HG02870 (cell line): Measurements from ENCODE around the gene CDX1.

Experiments used
- ATAC-seq: cut with Tn5 transposase; IDR thresholded peaks from one replicate; pipeline ENCODE4 v1.9.1; 2021; ENCODE audit warnings: mild to moderate bottlenecking, moderate library complexity; ENCODE audit not compliant: unreplicated experiment

Gene CDX1

DNA sequence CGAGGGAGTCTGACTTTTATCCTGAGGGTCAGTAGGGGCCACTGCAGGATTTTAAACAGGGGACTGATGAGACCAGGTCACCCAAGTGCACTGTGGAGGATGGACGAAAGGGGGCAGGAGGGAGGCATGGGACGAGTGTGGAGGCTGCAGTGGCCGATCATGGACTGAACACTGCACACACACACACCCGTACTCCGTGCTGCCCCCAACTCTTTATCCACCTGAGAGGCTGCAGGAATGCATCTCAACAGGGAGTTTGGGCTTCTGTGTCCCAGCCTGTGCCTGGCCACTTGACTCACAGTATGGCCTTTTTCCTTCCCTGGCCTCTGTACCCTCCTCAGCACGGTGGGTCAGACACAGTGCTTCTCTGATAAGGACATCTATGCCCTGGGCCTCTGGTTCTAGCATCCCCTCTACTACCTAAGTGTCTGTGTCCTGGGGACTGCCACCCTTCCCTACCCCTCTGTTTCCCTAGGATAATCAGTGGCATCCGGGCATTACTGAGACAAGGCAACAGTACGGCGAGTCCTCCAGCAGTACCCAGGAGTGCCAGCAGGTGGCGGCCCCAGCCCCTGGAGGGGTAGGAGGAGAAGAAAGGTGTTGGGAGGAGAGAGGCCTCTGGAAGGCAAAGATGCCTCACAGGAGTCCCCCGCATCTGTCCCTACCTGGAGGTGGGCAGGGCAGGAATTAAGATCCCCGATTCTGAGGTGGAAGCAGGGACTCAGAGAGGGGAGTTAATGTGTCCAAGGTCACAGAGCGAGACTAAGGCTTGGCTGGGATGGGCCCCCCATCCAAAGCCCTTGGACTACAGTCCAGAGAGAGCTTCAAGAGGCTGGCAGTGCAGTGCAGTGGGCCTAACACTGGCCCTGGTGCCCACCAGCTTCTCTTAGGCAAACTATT lies 5.1 kb upstream of the CDX1 start:
- ATAC-seq = peak; percentile 71

- ATAC-seq = no peak
Measured at GRCh38 chr5:150162142-150162513, 4.5 kb upstream of the CDX1 start.

DNA sequence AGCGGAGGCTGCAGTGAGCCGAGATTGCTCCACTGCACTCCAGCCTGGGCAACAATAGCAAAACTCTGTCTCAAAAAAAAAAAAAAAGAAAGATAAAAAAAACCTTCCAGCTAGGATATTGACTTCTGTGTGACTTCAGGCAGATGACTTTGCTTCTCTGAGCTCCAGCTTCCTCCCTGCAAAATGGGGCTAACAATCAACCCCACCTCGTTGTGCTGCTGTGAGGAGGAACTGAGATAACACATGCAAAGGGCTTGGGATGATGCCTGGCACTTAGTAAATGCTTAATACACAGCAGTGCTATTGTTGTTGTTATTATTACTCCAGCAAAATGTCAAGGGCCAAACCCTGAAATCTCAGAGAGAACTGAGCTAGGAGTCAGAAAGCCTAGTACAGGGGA lies 3.5 kb upstream of the CDX1 start:
- no peak for ATAC-seq

GRCh38 chr5:150163547-150164059 lies 3.0 kb upstream of the CDX1 start:
- ATAC-seq = no peak

- no peak for ATAC-seq
Measured at GRCh38 chr5:150164211-150164980, 2.2 kb upstream of the CDX1 start.

DNA sequence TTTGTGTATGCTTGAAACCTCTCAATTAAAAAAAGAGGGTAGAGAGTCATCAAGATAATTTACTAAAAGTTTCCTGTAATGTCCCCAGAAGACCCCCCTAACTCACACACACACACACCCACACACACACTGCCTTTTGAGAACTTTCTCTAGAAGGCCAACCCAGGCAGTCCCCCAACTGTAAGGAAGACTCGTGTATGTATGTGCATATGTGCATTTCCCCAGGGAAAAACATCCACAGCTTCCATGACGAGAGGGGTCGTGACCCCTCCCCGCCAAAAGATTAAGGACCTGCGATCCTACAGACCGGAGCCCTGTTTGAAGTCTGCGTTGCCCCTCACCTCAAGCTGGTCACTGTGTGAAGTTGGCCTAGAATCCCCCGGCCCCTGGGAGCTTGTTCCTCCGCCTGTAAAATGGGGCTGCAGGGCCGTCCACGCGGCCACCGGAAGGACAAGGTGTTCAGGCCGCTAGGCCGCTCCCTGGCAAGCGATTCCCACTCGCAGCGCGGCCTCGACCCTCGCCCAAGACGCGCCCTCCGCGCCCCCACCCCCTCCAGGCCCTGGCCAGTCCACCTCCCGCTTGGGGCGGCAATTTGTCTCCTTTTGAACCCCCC lies 435 bp upstream of the CDX1 start:
- no peak for ATAC-seq

DNA sequence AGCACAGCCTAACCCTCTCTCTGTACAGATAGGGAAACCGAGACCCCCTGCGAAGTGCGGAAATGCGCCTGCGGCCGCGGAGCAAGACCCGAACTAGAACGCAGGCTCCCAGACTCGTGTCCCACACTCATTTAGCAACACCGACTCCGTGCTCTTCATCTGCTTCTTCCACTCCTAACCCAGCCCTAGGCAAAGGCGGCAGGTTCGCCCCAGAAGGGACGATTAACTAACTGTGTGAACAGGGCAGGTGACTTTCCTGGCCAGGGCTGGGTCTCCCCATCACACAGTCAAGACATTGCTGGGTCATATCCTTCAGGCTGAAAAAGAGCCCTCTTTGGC lies 903 bp downstream of the CDX1 start:
- ATAC-seq = no peak

- ATAC-seq = no peak
Measured at GRCh38 chr5:150167908-150168307, 1.3 kb downstream of the CDX1 start.

- no peak for ATAC-seq
Measured at GRCh38 chr5:150168864-150169263, 2.3 kb downstream of the CDX1 start.

DNA sequence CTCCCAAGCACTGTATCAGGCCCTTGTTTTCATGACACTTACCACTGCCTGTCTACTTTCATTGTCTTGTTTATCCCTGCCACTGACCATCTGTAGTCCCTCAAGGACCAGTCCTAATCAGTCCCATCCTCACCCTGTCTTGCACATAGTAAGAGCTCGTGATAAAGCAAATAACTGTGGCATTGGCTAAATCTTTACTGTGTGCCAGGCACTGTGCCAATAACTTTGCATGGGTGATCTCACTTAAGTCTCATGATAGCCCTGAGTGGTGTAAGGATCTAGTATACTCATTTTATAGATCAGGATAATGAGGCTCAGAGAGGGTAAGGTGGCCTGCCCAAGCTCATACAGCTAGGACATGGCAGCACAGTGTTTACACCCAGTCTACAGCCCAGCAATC lies 5.6 kb downstream of the CDX1 start:
- ATAC-seq = no peak

DNA sequence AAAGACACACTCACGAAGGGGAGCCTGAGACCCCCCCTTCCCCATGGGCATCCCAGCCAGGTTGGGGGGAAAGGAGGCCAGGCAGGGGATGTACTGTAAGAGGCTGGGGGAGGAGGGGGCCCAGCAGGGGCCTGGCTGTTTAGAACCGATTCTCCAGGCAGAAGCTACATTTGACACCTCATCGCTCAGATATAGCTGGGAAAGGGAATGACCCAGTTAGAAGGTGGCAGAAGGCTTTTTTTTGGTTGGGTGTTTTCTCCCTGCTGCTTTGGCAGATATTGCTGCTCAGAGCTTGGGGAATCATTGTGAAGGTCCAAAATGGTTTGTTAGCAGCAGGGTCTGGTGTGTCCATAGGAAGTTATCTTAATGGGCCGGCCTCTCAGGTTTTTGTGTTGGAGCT lies 6.0 kb downstream of the CDX1 start:
- no peak for ATAC-seq

- ATAC-seq = no peak
Measured at GRCh38 chr5:150173161-150173560, 6.6 kb downstream of the CDX1 start.

DNA sequence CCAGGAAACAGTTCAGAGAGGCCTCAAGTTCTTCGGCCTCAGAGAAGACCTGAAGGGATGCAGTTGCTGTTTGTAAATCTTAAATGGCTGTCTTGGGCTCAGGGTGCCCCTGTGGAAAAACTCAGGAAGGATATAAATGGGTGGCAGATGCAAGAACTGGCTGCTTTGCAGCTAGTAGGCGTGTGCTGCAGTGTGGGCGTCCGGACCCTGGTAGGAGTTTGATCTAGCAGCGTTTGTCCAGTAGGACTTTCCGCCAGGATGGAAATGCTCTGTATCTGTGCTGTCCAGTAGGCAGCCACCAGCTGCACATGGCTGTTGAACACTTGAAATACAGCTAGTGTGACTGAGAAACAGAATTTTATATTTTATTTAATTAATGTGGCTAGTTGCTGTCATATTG lies 7.7 kb downstream of the CDX1 start:
- no peak for ATAC-seq

DNA sequence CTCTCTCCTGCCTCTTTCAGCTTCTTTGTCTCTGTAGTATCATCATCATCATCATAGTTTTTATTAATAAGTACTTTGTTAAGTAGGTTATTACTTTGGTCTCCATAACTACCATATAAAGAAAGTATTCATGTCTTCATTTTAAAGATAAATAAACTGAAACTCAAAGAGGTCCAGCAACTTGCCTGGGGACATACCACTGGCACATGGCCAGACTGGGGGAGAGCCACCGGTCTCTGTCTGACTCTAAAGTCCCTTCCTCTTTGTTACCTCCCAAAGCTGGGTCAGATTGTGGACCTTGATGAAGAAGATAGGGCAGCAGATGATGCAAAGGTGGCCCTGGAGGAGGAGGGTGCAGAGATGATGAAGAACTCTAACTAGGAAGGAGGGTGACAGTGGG lies 8.5 kb downstream of the CDX1 start:
- ATAC-seq = no peak

GRCh38 chr5:150175536-150175935 lies 9.0 kb downstream of the CDX1 start:
- ATAC-seq = no peak

- ATAC-seq = no peak
Measured at GRCh38 chr5:150176745-150177477, 10.3 kb downstream of the CDX1 start.

DNA sequence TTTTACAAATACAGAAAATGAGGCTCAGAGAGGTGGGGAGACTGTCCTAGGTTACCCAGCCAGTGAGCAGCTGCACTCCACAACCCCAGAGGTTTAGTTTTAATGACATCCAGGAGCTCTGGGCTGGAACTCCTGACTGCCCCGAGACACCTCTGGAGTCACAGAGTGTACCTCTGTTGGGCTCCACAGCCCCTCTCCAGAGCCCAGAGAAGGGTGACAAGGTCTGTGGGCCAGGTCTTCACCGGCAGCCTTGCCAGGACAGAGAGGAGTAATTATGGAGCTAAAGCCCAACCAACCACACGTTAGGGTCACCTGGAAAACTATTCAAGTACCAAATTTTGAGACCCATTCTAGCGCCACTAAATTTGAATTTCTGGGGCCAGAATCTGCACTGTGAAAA lies 11.1 kb downstream of the CDX1 start:
- ATAC-seq = no peak

DNA sequence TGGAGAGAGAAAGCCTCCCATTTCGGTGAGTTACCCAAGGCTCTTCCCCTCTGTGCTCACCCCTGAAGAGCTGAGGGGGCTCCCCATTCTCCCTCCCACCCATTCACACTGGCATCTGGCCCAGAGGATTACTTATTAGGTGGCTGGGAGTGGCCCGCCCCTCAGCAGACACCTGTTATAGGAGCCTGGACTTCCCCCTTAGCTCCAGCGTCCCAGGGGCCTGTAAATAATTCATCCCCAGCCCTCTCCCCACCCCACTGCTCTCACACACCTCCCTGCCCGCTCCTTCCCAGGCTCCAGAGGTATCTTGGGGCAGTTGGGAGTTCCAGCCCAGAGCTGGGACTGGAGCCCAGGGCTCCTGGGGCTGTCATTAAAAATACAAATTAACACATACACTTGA lies 11.7 kb downstream of the CDX1 start:
- no peak for ATAC-seq

DNA sequence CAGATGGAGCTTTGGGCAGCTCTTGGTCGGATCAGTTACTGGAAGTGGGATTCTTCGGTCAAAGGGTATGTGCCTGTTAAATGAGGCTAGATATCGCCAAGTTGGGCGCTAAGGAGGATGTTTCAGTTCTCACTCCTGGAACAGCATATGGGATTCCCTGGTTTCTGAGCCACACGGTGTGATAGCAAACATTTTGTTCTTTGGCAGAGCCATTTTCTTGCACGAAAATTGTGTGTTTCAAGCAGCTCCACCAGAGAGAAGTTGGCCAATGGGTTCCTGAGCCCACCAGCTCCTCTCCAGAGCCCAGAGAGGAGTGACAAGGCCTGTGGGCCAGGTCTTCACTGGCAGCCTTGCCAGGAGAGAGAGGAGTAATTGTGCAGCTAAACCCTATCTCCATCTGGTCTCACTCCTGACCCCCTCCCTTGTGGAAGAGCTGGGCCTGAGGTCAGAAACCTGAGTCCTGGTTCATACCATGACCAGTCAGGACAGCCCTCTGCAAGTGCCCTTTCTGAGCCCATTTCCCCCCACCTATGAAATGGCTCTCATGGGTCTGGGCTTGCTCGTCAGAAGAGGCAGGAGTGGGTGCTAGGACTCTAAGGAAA lies 12.5 kb downstream of the CDX1 start:
- no peak for ATAC-seq

GRCh38 chr5:150180241-150181026 lies 13.9 kb downstream of the CDX1 start:
- no peak for ATAC-seq
